Keratinocyte (primary cell): ENCODE data around the gene MYADM. TPM values are rescaled to one million over a fixed set of nuclear protein-coding genes. Genes with fewer than 3 reads are reported as not detected.

ENCODE experiments used
- DNase-seq: peaks from one replicate; pipeline ENCODE4 v3.0.0-alpha.2; 2011; ENCODE audit warnings: low read depth, missing footprints, low spot score
- FAIRE-seq: peaks from 2 replicates; lab custom pipeline; 2011; peaks lifted over from hg19 to GRCh38; lab: Jason Lieb, UNC
- H2AFZ ChIP-seq: 2 replicates; pipeline ENCODE4 v1.6.0; 2012; ENCODE audit warnings: low read length, control low read depth, inconsistent platforms; ENCODE audit not compliant: control insufficient read depth
- H3K27ac ChIP-seq: 2 replicates; pipeline ENCODE4 v1.5.1; 2011; ENCODE audit warnings: low read length; ENCODE audit not compliant: control insufficient read depth, insufficient read depth
- H3K27me3 ChIP-seq: 3 replicates; pipeline ENCODE4 v1.6.0; 2011; ENCODE audit warnings: low read length; ENCODE audit not compliant: control insufficient read depth, insufficient read depth; ENCODE audit errors: extremely low read depth
- H3K36me3 ChIP-seq, 2 experiments: 2 replicates in 1 of 2; 3 replicates in 1 of 2; pipeline ENCODE4 v1.5.1; 2011; ENCODE audit warnings: low read length in 2 of 2, mild to moderate bottlenecking in 1 of 2; ENCODE audit not compliant: control insufficient read depth in 2 of 2, insufficient read depth in 2 of 2; ENCODE audit errors: extremely low read depth in 1 of 2
- H3K4me1 ChIP-seq: 3 replicates; pipeline ENCODE4 v1.5.1; 2011; ENCODE audit warnings: low read length; ENCODE audit not compliant: control insufficient read depth, insufficient read depth; ENCODE audit errors: extremely low read depth
- H3K4me2 ChIP-seq: 3 replicates; pipeline ENCODE4 v1.6.0; 2011; ENCODE audit warnings: low read depth, low read length; ENCODE audit not compliant: control insufficient read depth, insufficient read depth; ENCODE audit errors: extremely low read depth
- H3K4me3 ChIP-seq, 3 experiments: fragments of 200-600 bp in 1 of 3; sonication (generic) in 1 of 3; 2 replicates in 2 of 3; 3 replicates in 1 of 3; pipeline ENCODE4 v1.5.1; 2011 to 2016; ENCODE audit warnings: low read length in 3 of 3, mild to moderate bottlenecking in 3 of 3, control low read depth in 2 of 3, inconsistent platforms in 1 of 3, low read depth in 1 of 3, mixed read lengths in 1 of 3, mixed run types in 1 of 3, moderate library complexity in 1 of 3; ENCODE audit not compliant: control insufficient read depth in 2 of 3, insufficient read depth in 2 of 3; ENCODE audit errors: extremely low read depth in 1 of 3
- H3K79me2 ChIP-seq: 2 replicates; pipeline ENCODE4 v1.6.0; 2012; ENCODE audit warnings: low read length; ENCODE audit not compliant: control insufficient read depth, insufficient read depth
- H3K9ac ChIP-seq: 3 replicates; pipeline ENCODE4 v1.6.0; 2011; ENCODE audit warnings: low read length; ENCODE audit not compliant: control insufficient read depth, insufficient read depth; ENCODE audit errors: extremely low read depth
- H3K9me1 ChIP-seq: 3 replicates; pipeline ENCODE4 v1.6.0; 2011; ENCODE audit warnings: low read length; ENCODE audit not compliant: control insufficient read depth, insufficient read depth; ENCODE audit errors: extremely low read depth
- H3K9me3 ChIP-seq: 2 replicates; pipeline ENCODE4 v1.5.1; 2012; ENCODE audit warnings: low read depth, low read length; ENCODE audit not compliant: control insufficient read depth
- H4K20me1 ChIP-seq: 3 replicates; pipeline ENCODE4 v1.6.0; 2011; ENCODE audit warnings: low read length; ENCODE audit not compliant: control insufficient read depth, insufficient read depth; ENCODE audit errors: extremely low read depth
- EZH2 ChIP-seq: IDR thresholded peaks from one replicate; pipeline ENCODE4 v1.6.1; 2012; ENCODE audit warnings: inconsistent platforms, mild to moderate bottlenecking, low read length, moderate library complexity
- dilution Hi-C: fragments of 300-500 bp; cut with MboI; formaldehyde crosslinking; loops from one replicate; pipeline ENCODE4 v1.7.0; 2020; ENCODE audit warnings: low sequenced_read_pairs; ENCODE audit not compliant: extremely low pct_ligation_motif_present
- polyA plus RNA-seq, 5 experiments: library from polyadenylated mRNA; depleted of rRNA in 3 of 5; stranded (reverse) in 3 of 5; stranded (forward) in 1 of 5; unstranded in 1 of 5; fragments of >200 nt; gene quantifications; 1 replicate in 1 of 5; 2 replicates in 3 of 5; 3 replicates in 1 of 5; pipeline versions ENCODE4 v1.2.1 to v1.2.3, GENCODE V29; 2011 to 2012; ENCODE audit warnings: missing spikeins in 2 of 5, low read depth in 1 of 5, low replicate concordance in 1 of 5
- TF ChIP-seq, protein P1 (sequence below), 3 experiments: IDR thresholded peaks in 1 of 3; conservative IDR thresholded peaks in 1 of 3; optimal IDR thresholded peaks in 1 of 3; 2 replicates in 2 of 3; 3 replicates in 1 of 3; pipeline versions ENCODE3 to v1.5.1; 2011; ENCODE audit warnings: low read length in 3 of 3, mild to moderate bottlenecking in 3 of 3, moderate library complexity in 2 of 3, control low read depth in 1 of 3, inconsistent platforms in 1 of 3; ENCODE audit not compliant: insufficient read depth in 2 of 3; ENCODE audit errors: extremely low read depth in 1 of 3

The MYADM gene
- polyA plus RNA-seq, 1 donor (not counting 4 experiments of a cell fraction or from before 2014, with no cell fraction given): 16.8 TPM

DNA sequence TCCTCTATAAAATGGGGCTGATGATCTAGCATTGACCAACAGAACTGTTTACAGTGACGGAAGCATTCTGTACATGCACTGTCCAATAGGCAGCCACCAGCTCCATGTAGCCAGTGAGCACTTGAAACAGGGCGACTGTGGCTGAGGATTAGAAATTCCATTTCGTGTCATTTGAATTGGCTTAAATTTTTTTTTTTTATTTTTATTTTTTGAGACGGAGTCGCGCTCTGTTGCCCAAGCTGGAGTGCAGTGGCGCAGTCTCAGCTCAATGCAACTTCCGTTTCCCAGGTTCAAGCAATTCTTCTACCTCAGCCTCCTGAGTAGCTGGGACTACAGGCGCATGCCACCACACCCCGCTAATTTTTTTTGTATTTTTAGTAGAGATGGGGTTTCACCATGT is 17.4 kb downstream of the MYADM start:
- H4K20me1 ChIP-seq: no peaks in the 10 kb centered on the region
- H3K36me3 ChIP-seq: no peaks in the 10 kb centered on the region
- H3K9me1 ChIP-seq: no peaks in the 10 kb centered on the region
- peaks cover 10% of the 10 kb centered on the region for H3K4me1 ChIP-seq
- TF ChIP-seq, protein P1, sequence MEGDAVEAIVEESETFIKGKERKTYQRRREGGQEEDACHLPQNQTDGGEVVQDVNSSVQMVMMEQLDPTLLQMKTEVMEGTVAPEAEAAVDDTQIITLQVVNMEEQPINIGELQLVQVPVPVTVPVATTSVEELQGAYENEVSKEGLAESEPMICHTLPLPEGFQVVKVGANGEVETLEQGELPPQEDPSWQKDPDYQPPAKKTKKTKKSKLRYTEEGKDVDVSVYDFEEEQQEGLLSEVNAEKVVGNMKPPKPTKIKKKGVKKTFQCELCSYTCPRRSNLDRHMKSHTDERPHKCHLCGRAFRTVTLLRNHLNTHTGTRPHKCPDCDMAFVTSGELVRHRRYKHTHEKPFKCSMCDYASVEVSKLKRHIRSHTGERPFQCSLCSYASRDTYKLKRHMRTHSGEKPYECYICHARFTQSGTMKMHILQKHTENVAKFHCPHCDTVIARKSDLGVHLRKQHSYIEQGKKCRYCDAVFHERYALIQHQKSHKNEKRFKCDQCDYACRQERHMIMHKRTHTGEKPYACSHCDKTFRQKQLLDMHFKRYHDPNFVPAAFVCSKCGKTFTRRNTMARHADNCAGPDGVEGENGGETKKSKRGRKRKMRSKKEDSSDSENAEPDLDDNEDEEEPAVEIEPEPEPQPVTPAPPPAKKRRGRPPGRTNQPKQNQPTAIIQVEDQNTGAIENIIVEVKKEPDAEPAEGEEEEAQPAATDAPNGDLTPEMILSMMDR (optimal IDR thresholded peaks at IDR 0.05 in 1 of 3, IDR thresholded peaks at IDR 0.05 in 1 of 3, conservative IDR thresholded peaks at IDR 0.05 in 1 of 3; ENCODE audit: extremely low read depth in 1 of 3, insufficient read depth in 2 of 3, low read length in 3 of 3): no peak
- no peak for TF ChIP-seq EZH2
- FAIRE-seq (no peak), DNase-seq (no peak)
- H3K9me3 ChIP-seq: no peaks in the 10 kb centered on the region
- H3K27me3 ChIP-seq: peaks cover 36% of the 10 kb centered on the region
- H3K4me2 ChIP-seq: no peak overlapping the region
- no peak overlapping the region for H2AFZ ChIP-seq
- no peak overlapping the region for H3K4me3 ChIP-seq
- H3K27ac ChIP-seq: no peak overlapping the region
- H3K79me2 ChIP-seq: no peaks in the 10 kb centered on the region
- dilution Hi-C loops: no loop called here
- no peak overlapping the region for H3K9ac ChIP-seq

DNA sequence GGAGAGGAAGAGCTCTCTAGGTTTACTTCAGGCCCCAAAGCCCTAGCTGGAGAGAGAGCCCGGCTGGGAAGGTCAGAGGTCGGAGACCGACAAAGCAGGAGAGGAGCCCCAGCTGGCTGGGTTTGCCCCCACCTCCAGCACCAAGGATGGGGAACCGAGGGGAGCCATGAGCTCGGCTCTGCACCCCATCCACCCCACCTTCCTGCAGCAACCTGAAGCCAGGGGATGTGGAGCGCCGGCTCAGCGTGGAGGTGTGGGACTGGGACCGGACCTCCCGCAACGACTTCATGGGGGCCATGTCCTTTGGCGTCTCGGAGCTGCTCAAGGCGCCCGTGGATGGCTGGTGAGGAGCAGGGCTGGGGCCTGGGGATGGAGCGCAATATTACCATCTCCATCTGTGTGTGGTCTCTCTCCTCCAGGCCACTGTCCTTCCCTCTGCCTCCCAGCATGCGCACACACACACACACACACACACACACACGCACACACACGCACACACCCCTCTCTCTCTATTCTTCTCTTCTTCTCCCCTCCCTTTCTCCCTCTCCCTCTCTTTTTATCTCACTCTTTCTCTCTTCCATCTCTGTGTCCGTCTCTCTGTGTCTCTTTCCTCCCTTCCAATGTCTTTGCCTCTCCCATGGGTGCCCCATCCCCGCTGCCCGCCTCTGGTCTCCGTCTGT is 24.8 kb downstream of the MYADM start:
- Histone ChIP-seq H3K4me3 (no peak overlapping the region), H2AFZ (no peak overlapping the region), H3K4me1 (no peaks in the 10 kb centered on the region), H3K27ac (no peak overlapping the region), H3K79me2 (no peaks in the 10 kb centered on the region), H3K9me1 (no peaks in the 10 kb centered on the region), H3K9ac (no peak overlapping the region), H3K27me3 (no peaks in the 10 kb centered on the region), H3K4me2 (no peak overlapping the region), H3K36me3 (no peaks in the 10 kb centered on the region), H4K20me1 (no peaks in the 10 kb centered on the region), H3K9me3 (no peaks in the 10 kb centered on the region)
- TF ChIP-seq EZH2: no peak
- TF ChIP-seq, protein P1 (optimal IDR thresholded peaks at IDR 0.05 in 1 of 3, IDR thresholded peaks at IDR 0.05 in 1 of 3, conservative IDR thresholded peaks at IDR 0.05 in 1 of 3; ENCODE audit: extremely low read depth in 1 of 3, insufficient read depth in 2 of 3, low read length in 3 of 3): no peak
- FAIRE-seq (no peak), DNase-seq (no peak)
- dilution Hi-C loops: no loop called here
